ENCODE data around the gene WFDC1. TPM values are rescaled to one million over a fixed set of nuclear protein-coding genes. Genes with fewer than 3 reads are reported as not detected.

The WFDC1 gene
- total RNA-seq, 1 experiment from 2014 or later, result not detected

DNA sequence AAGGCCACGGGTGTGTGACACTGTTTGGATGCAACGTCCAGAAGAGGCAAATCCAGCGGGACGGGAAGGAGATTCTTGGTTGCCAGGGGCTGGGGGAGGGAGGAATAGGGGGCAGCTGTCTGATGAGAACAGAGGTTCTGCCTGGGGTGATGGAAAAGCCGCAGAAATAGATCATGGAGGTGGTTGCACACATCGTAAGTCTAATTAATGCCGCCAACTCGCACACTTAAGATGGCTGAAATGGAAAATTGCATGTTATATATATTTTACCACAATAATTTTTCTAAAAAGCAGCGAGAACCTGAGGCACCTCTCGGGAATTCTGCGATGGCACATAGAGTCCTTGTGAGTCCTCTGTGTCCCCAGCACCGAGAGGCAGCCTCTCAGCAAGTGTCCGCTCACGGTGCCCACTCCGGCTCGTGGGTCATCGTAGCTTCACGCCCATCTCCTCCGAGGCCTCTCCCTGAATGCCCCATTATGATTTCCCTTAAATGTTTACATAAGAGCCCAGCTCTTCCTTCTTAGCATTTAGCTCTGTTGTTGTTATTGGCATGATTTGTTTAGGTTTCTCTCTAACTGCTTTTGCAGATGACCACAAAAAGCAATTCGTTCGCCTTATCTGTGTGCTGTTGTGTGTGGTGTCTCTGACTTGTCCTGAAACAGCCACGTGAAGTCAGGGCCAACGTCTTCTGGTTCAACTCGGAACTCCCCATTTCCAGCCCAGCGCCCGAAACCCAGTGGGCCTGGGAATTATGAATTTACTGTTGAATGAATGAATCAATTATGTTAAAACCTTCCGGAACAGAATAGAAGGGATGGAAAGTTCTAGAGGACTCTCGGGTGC lies 7.7 kb downstream of the WFDC1 start:
- H3K4me1 ChIP-seq, result peaks cover 6% of the 10 kb centered on the region; the same call in 1 of the 2 replicates
- no peak for DNase-seq
- no peak overlapping the region for H3K27ac Mint-ChIP-seq (ENCODE audit: unreplicated experiment)
- H3K27me3 Mint-ChIP-seq (ENCODE audit: insufficient read depth, unreplicated experiment), result peaks cover 9% of the 10 kb centered on the region
- ChIA-PET POLR2A (interaction anchor here (0.6 kb wide), 1 partner anchor 19 kb away, joined by 4 read pairs; no protein-coding TSS in a partner anchor), CTCF (no interaction called here)
- no peak overlapping the region for H3K4me3 ChIP-seq (ENCODE audit: low read depth, low read length)
- H3K36me3 Mint-ChIP-seq (ENCODE audit: insufficient read depth, unreplicated experiment), result no peaks in the 10 kb centered on the region
- H3K36me3 ChIP-seq (ENCODE audit: control insufficient read depth, insufficient read depth, low read length), result no peaks in the 10 kb centered on the region
- no peaks in the 10 kb centered on the region for H3K27me3 ChIP-seq (replicated peaks; ENCODE audit: control insufficient read depth, insufficient read depth, low read length)
- intact Hi-C loops (cut with micrococcal nuclease; ENCODE audit: unreplicated experiment), result no loop called here
- H3K4me3 Mint-ChIP-seq (ENCODE audit: unreplicated experiment), result no peak overlapping the region
- no TSS peak for BruUV-seq (replicated peaks)
- H3K9me3 ChIP-seq, result no peaks in the 10 kb centered on the region
- H3K4me1 Mint-ChIP-seq (ENCODE audit: low read depth, unreplicated experiment), result peaks cover 7% of the 10 kb centered on the region
- H3K9me3 Mint-ChIP-seq (ENCODE audit: unreplicated experiment), result no peaks in the 10 kb centered on the region
- TF ChIP-seq CTCF (IDR thresholded peaks at IDR 0.05; ENCODE audit: insufficient read depth in 1 of 2, low read depth in 1 of 2, low read length in 1 of 2, severe bottlenecking in 1 of 2, unreplicated experiment in 1 of 2), result no peak

DNA sequence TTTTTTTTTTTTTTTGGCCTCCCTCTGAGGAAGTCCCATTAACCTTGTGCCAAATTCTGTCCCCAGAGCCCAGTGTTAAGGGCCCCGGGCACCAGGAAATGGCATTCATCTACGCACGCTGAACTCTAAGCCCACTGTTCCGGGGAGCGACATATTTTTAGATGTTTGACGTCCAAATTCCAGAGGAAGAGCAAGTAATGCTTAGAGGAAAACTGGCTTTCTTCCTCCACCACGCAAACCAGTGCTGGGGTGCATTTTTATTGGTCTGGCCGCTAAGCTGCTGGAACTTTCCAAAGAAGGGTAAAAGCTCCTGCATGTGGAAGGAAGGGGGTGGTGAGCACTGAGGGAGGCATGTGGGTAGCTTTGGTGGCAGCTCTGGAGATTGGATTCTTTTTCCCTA lies 8.3 kb downstream of the WFDC1 start:
- Histone ChIP-seq H3K4me1 (peaks cover 6% of the 10 kb centered on the region; the same call in 1 of the 2 replicates), H3K27me3 (replicated peaks; ENCODE audit: control insufficient read depth, insufficient read depth, low read length) (no peaks in the 10 kb centered on the region), H3K36me3 (ENCODE audit: control insufficient read depth, insufficient read depth, low read length) (no peaks in the 10 kb centered on the region), H3K9me3 (no peaks in the 10 kb centered on the region), H3K4me3 (ENCODE audit: low read depth, low read length) (no peak overlapping the region)
- DNase-seq, result no peak
- Mint-ChIP-seq H3K36me3 (ENCODE audit: insufficient read depth, unreplicated experiment) (no peaks in the 10 kb centered on the region), H3K4me3 (ENCODE audit: unreplicated experiment) (no peak overlapping the region), H3K4me1 (ENCODE audit: low read depth, unreplicated experiment) (peaks cover 7% of the 10 kb centered on the region), H3K27ac (ENCODE audit: unreplicated experiment) (no peak overlapping the region), H3K27me3 (ENCODE audit: insufficient read depth, unreplicated experiment) (peaks cover 9% of the 10 kb centered on the region), H3K9me3 (ENCODE audit: unreplicated experiment) (no peaks in the 10 kb centered on the region)
- POLR2A ChIA-PET, result interaction anchor here (0.6 kb wide), 1 partner anchor 18 kb away, joined by 4 read pairs; no protein-coding TSS in a partner anchor
- intact Hi-C loops (cut with micrococcal nuclease; ENCODE audit: unreplicated experiment), result no loop called here
- CTCF ChIA-PET, result no interaction called here
- no peak for TF ChIP-seq CTCF (IDR thresholded peaks at IDR 0.05; ENCODE audit: insufficient read depth in 1 of 2, low read depth in 1 of 2, low read length in 1 of 2, severe bottlenecking in 1 of 2, unreplicated experiment in 1 of 2)
- BruUV-seq (replicated peaks), result no TSS peak

DNA sequence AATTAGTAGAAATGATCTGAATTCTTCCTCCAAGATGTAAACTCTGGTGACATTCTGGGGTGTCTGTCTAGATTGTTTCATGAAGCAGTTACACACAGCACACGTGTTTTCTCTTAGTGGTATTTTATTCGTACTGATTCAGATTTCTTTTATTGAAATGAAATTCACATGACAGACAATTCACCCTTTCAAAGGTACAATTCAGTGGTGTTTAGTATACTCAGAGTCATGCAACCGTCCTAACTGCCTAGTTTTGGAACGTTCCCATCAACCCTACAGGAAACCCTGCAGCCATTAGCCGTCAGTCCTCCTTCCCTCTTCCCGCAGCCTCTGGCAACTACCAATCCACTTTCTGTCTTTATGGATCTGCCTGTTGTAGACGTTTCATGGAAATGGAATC lies 8.8 kb downstream of the WFDC1 start:
- no peaks in the 10 kb centered on the region for H3K27me3 ChIP-seq (replicated peaks; ENCODE audit: control insufficient read depth, insufficient read depth, low read length)
- H3K27me3 Mint-ChIP-seq (ENCODE audit: insufficient read depth, unreplicated experiment), result peaks cover 9% of the 10 kb centered on the region
- CTCF ChIA-PET, result no interaction called here

More for the DNA sequence above, 8.8 kb downstream of the WFDC1 start:
- H3K36me3 Mint-ChIP-seq (ENCODE audit: insufficient read depth, unreplicated experiment), result no peaks in the 10 kb centered on the region
- H3K4me1 Mint-ChIP-seq (ENCODE audit: low read depth, unreplicated experiment), result peaks cover 7% of the 10 kb centered on the region
- no peak overlapping the region for H3K4me3 Mint-ChIP-seq (ENCODE audit: unreplicated experiment)
- no peak for DNase-seq
- H3K27ac Mint-ChIP-seq (ENCODE audit: unreplicated experiment), result no peak overlapping the region
- no peaks in the 10 kb centered on the region for H3K9me3 ChIP-seq
- H3K9me3 Mint-ChIP-seq (ENCODE audit: unreplicated experiment), result no peaks in the 10 kb centered on the region
- H3K36me3 ChIP-seq (ENCODE audit: control insufficient read depth, insufficient read depth, low read length), result no peaks in the 10 kb centered on the region
- no TSS peak for BruUV-seq (replicated peaks)
- no peak for TF ChIP-seq CTCF (IDR thresholded peaks at IDR 0.05; ENCODE audit: insufficient read depth in 1 of 2, low read depth in 1 of 2, low read length in 1 of 2, severe bottlenecking in 1 of 2, unreplicated experiment in 1 of 2)
- POLR2A ChIA-PET, result interaction anchor here (0.6 kb wide), 1 partner anchor 18 kb away, joined by 4 read pairs; no protein-coding TSS in a partner anchor
- H3K4me3 ChIP-seq (ENCODE audit: low read depth, low read length), result no peak overlapping the region
- peaks cover 6% of the 10 kb centered on the region; the same call in 1 of the 2 replicates for H3K4me1 ChIP-seq
- intact Hi-C loops (cut with micrococcal nuclease; ENCODE audit: unreplicated experiment), result no loop called here

Measured in Caco-2 (cell line).